Ascending aorta (tissue), 2 donors: Measurements from ENCODE around the gene YAF2. TPM values are rescaled to one million over a fixed set of nuclear protein-coding genes. Genes with fewer than 3 reads are reported as not detected.
"Not testable (repeated sequence)": the region's sequence is repeated elsewhere in the genome, so short reads cannot be mapped to it uniquely, and the experiment has no call there.

Source experiments
- DNase-seq, 2 donors: peaks; one replicate each; pipeline ENCODE4 v3.0.0-alpha.2; 2019; ENCODE audit warnings: low spot score in 2 of 2
- H3K27ac ChIP-seq, 2 donors: fragments of 200-600 bp; sonication (generic); one replicate each; pipeline ENCODE4 v1.5.1; 2016 to 2017; ENCODE audit warnings: mild to moderate bottlenecking in 1 of 2
- H3K27me3 ChIP-seq: fragments of 200-600 bp; sonication (generic); one replicate; pipeline ENCODE4 v1.5.1; 2017
- H3K36me3 ChIP-seq, 2 donors: fragments of 200-600 bp; sonication (generic); one replicate each; pipeline ENCODE4 v1.5.1; 2016
- H3K4me1 ChIP-seq, 2 donors: fragments of 200-600 bp; sonication (generic); one replicate each; pipeline ENCODE4 v1.5.1; 2016 to 2017; ENCODE audit warnings: mild to moderate bottlenecking in 1 of 2
- H3K4me3 ChIP-seq, 2 donors: fragments of 200-600 bp; sonication (generic); one replicate each; pipeline ENCODE4 v1.5.1; 2016 to 2017; ENCODE audit warnings: mild to moderate bottlenecking in 1 of 2
- H3K9me3 ChIP-seq, 2 donors: fragments of 200-600 bp; sonication (generic); one replicate each; pipeline ENCODE4 v1.5.1; 2016
- CTCF ChIP-seq, 3 experiments: fragments of 200-600 bp in 2 of 3; fragments of 450-650 bp in 1 of 3; sonication (generic) in 2 of 3; IDR thresholded peaks; one replicate each; pipeline ENCODE4 v1.5.1; 2016 to 2019; ENCODE audit warnings: antibody characterized with exemption in 3 of 3, mild to moderate bottlenecking in 1 of 3, moderate library complexity in 1 of 3
- intact Hi-C: fragments of 100-400 bp; cut with DNase I; formaldehyde crosslinking; loops from one replicate; pipeline ENCODE4 v1.15.1; 2023
- total RNA-seq: library from RNA; depleted of rRNA; stranded (reverse); fragments of >200 nt; gene quantifications from one replicate; pipeline ENCODE4 v1.1.0, GENCODE V29; 2016

Gene YAF2
- total RNA-seq, 1 donor from 2014 or later: 14.2 TPM

GRCh38 chr12:42234970-42235369 lies 3.1 kb downstream of the YAF2 start:
- Histone ChIP-seq H3K4me1 (peaks cover 0 to 11% of the 10 kb centered on the region in 2 donors), H3K27me3 (no peaks in the 10 kb centered on the region), H3K27ac (peak overlapping the region in 1 of 2 donors; percentile 13), H3K36me3 (no peaks in the 10 kb centered on the region), H3K4me3 (peak overlapping the region in 1 of 2 donors; percentile 96), H3K9me3 (no peaks in the 10 kb centered on the region)
- intact Hi-C loops: loop anchor here (10.0 kb wide), 3 partner anchors 180 to 1600 kb away; partner anchors contain the start of genes PRICKLE1 and TMEM117
- no peak for TF ChIP-seq CTCF (IDR thresholded peaks at IDR 0.05)
- DNase-seq: no peak

- H3K27me3 ChIP-seq, H3K4me1 ChIP-seq, DNase-seq, H3K27ac ChIP-seq, H3K9me3 ChIP-seq, H3K36me3 ChIP-seq, intact Hi-C loops, H3K4me3 ChIP-seq: not testable (repeated sequence)
Observed at GRCh38 chr12:42227525-42227924, 10.5 kb downstream of the YAF2 start.

- H3K4me1 ChIP-seq, H3K27ac ChIP-seq, H3K4me3 ChIP-seq, DNase-seq, H3K36me3 ChIP-seq, H3K9me3 ChIP-seq, intact Hi-C loops, H3K27me3 ChIP-seq: not testable (repeated sequence)
Observed at GRCh38 chr12:42224501-42224900, 13.5 kb downstream of the YAF2 start.

GRCh38 chr12:42222724-42223123 lies 15.3 kb downstream of the YAF2 start:
- DNase-seq: no peak
- peaks cover 0 to 4% of the 10 kb centered on the region in 2 donors for H3K4me1 ChIP-seq
- no peak overlapping the region for H3K4me3 ChIP-seq
- peaks cover 0 to 4% of the 10 kb centered on the region in 2 donors for H3K36me3 ChIP-seq
- no peaks in the 10 kb centered on the region for H3K9me3 ChIP-seq
- TF ChIP-seq CTCF (IDR thresholded peaks at IDR 0.05): no peak
- intact Hi-C loops: no loop called here
- H3K27me3 ChIP-seq: no peaks in the 10 kb centered on the region
- no peak overlapping the region for H3K27ac ChIP-seq

GRCh38 chr12:42221726-42222125 lies 16.3 kb downstream of the YAF2 start:
- peaks cover 0 to 4% of the 10 kb centered on the region in 2 donors for H3K36me3 ChIP-seq
- intact Hi-C loops: no loop called here
- no peak for TF ChIP-seq CTCF (IDR thresholded peaks at IDR 0.05)
- no peaks in the 10 kb centered on the region for H3K9me3 ChIP-seq
- no peak overlapping the region for H3K27ac ChIP-seq
- DNase-seq: no peak
- H3K4me1 ChIP-seq: peaks cover 0 to 4% of the 10 kb centered on the region in 2 donors
- H3K27me3 ChIP-seq: no peaks in the 10 kb centered on the region
- H3K4me3 ChIP-seq: no peak overlapping the region

- no peak for TF ChIP-seq CTCF (IDR thresholded peaks at IDR 0.05)
- H3K27me3 ChIP-seq: no peaks in the 10 kb centered on the region
- H3K27ac ChIP-seq: no peak overlapping the region
- no peak overlapping the region for H3K4me3 ChIP-seq
- H3K4me1 ChIP-seq: peaks cover 0 to 10% of the 10 kb centered on the region in 2 donors
- DNase-seq: no peak
- H3K9me3 ChIP-seq: no peaks in the 10 kb centered on the region
- intact Hi-C loops: no loop called here
- H3K36me3 ChIP-seq: no peaks in the 10 kb centered on the region
Observed at GRCh38 chr12:42217656-42218055, 20.4 kb downstream of the YAF2 start.

GRCh38 chr12:42216737-42217136 lies 21.3 kb downstream of the YAF2 start:
- Histone ChIP-seq H3K9me3 (no peaks in the 10 kb centered on the region), H3K36me3 (no peaks in the 10 kb centered on the region), H3K27ac (no peak overlapping the region), H3K4me1 (peaks cover 0 to 6% of the 10 kb centered on the region in 2 donors), H3K27me3 (no peaks in the 10 kb centered on the region), H3K4me3 (no peak overlapping the region)
- DNase-seq: no peak
- TF ChIP-seq CTCF (IDR thresholded peaks at IDR 0.05): no peak
- intact Hi-C loops: no loop called here

GRCh38 chr12:42215759-42216158 lies 22.3 kb downstream of the YAF2 start:
- intact Hi-C loops, H3K4me3 ChIP-seq, H3K4me1 ChIP-seq, H3K9me3 ChIP-seq, H3K27ac ChIP-seq, H3K36me3 ChIP-seq, H3K27me3 ChIP-seq, DNase-seq: not testable (repeated sequence)
